ENCODE data around the gene SLC51B.
"Not testable (repeated sequence)": the region's sequence is repeated elsewhere in the genome, so short reads cannot be mapped to it uniquely, and the experiment has no call there.

Gene SLC51B

GRCh38 chr15:65084500-65085206 lies 39.5 kb downstream of the SLC51B start:
- no peak for DNase-seq (ENCODE audit: low read depth)

GRCh38 chr15:65085207-65085753 lies 40.1 kb downstream of the SLC51B start:
- DNase-seq (ENCODE audit: low read depth) = no peak

GRCh38 chr15:65085990-65086679 lies 40.9 kb downstream of the SLC51B start:
- DNase-seq (ENCODE audit: low read depth) = no peak

GRCh38 chr15:65086680-65087111 lies 41.5 kb downstream of the SLC51B start:
- no peak for DNase-seq (ENCODE audit: low read depth)

- no peak for DNase-seq (ENCODE audit: low read depth)
Observed at GRCh38 chr15:65087411-65087810, 42.2 kb downstream of the SLC51B start.

- no peak for DNase-seq (ENCODE audit: low read depth)
Observed at GRCh38 chr15:65087873-65088642, 42.9 kb downstream of the SLC51B start.

- DNase-seq (ENCODE audit: low read depth) = no peak
Observed at GRCh38 chr15:65088643-65089021, 43.4 kb downstream of the SLC51B start.

GRCh38 chr15:65089206-65089824 lies 44.1 kb downstream of the SLC51B start:
- DNase-seq (ENCODE audit: low read depth) = no peak

GRCh38 chr15:65091946-65092770 lies 47.0 kb downstream of the SLC51B start:
- DNase-seq (ENCODE audit: low read depth) = no peak

- no peak for DNase-seq (ENCODE audit: low read depth)
Observed at GRCh38 chr15:65092911-65093792, 48.0 kb downstream of the SLC51B start.

GRCh38 chr15:65093793-65094170 lies 48.6 kb downstream of the SLC51B start:
- not testable (repeated sequence) for DNase-seq (ENCODE audit: low read depth)

- DNase-seq (ENCODE audit: low read depth) = no peak
Observed at GRCh38 chr15:65094294-65094995, 49.3 kb downstream of the SLC51B start.

- no peak for DNase-seq (ENCODE audit: low read depth)
Observed at GRCh38 chr15:65095011-65095746, 50.0 kb downstream of the SLC51B start.

- no peak for DNase-seq (ENCODE audit: low read depth)
Observed at GRCh38 chr15:65095747-65096104, 50.5 kb downstream of the SLC51B start.

- no peak for DNase-seq (ENCODE audit: low read depth)
Observed at GRCh38 chr15:65096481-65097385, 51.5 kb downstream of the SLC51B start.

- no peak for DNase-seq (ENCODE audit: low read depth)
Observed at GRCh38 chr15:65097651-65098263, 52.6 kb downstream of the SLC51B start.

GRCh38 chr15:65099336-65099735 lies 54.1 kb downstream of the SLC51B start:
- no peak for DNase-seq (ENCODE audit: low read depth)
